SK-N-SH (cell line): Measurements from ENCODE around the gene XKR8. TPM values are rescaled to one million over a fixed set of nuclear protein-coding genes. Genes with fewer than 3 reads are reported as not detected.
"Not testable (repeated sequence)": the region's sequence is repeated elsewhere in the genome, so short reads cannot be mapped to it uniquely, and the experiment has no call there.

Experiments used
- CTCF ChIA-PET: fragments of 300-600, 350-600 bp; formaldehyde crosslinking; extraction: SDS; loops from one replicate; lab custom pipeline; 2021; lab: Yijun Ruan, JAX
- POLR2A ChIA-PET: fragments of 350-600 bp; sonication (Branson Sonifier 250); formaldehyde crosslinking; extraction: SDS; loops from one replicate; lab custom pipeline; 2020; ENCODE audit warnings: antibody characterized with exemption, inconsistent platforms; lab: Yijun Ruan, JAX
- DNase-seq: peaks from one replicate; pipeline ENCODE4 v3.0.0; 2012
- H2AFZ ChIP-seq: fragments of 200-600 bp; sonication (generic); 2 replicates; pipeline ENCODE4 v1.8.1; 2016; ENCODE audit warnings: antibody characterized with exemption, mild to moderate bottlenecking, low read depth
- H3F3A ChIP-seq: fragments of 200-600 bp; sonication (generic); replicated peaks from 2 replicates; pipeline ENCODE3; 2016; ENCODE audit warnings: antibody characterized with exemption, mild to moderate bottlenecking; ENCODE audit not compliant: insufficient read depth
- H3K27ac ChIP-seq, 2 experiments: fragments of 200-500 bp in 1 of 2; fragments of 200-600 bp in 1 of 2; sonication (Bioruptor generic) in 1 of 2; sonication (generic), shearing (Covaris generic) in 1 of 2; 2 replicates each; pipeline versions ENCODE4 v1.5.1 to v1.6.1; 2014 to 2016; ENCODE audit warnings: low read depth in 2 of 2, inconsistent platforms in 1 of 2, low read length in 1 of 2, mild to moderate bottlenecking in 1 of 2, mixed read lengths in 1 of 2
- H3K27me3 ChIP-seq: fragments of 200-600 bp; sonication (generic), shearing (Covaris generic); 2 replicates; pipeline ENCODE4 v1.6.1; 2016; ENCODE audit warnings: mixed run types; ENCODE audit not compliant: insufficient read depth
- H3K36me3 ChIP-seq, 2 experiments: fragments of 200-500 bp in 1 of 2; fragments of 200-600 bp in 1 of 2; sonication (Bioruptor generic) in 1 of 2; sonication (generic) in 1 of 2; replicated peaks in 1 of 2; 2 replicates each; pipeline versions ENCODE3 to v1.5.1; 2014 to 2016; ENCODE audit warnings: low read length in 1 of 2, mild to moderate bottlenecking in 1 of 2; ENCODE audit not compliant: insufficient read depth in 2 of 2, control insufficient read depth in 1 of 2
- H3K4me1 ChIP-seq, 2 experiments: fragments of 200-500 bp in 1 of 2; fragments of 200-600 bp in 1 of 2; sonication (Bioruptor generic) in 1 of 2; sonication (generic), shearing (Covaris generic) in 1 of 2; 2 replicates each; pipeline versions ENCODE4 v1.5.1 to v1.6.1; 2014 to 2016; ENCODE audit warnings: low read depth in 1 of 2, low read length in 1 of 2, mixed run types in 1 of 2; ENCODE audit not compliant: insufficient read depth in 2 of 2, control insufficient read depth in 1 of 2
- H3K4me2 ChIP-seq: fragments of 200-600 bp; sonication (generic), shearing (Covaris generic); 2 replicates; pipeline ENCODE4 v1.6.1; 2017; ENCODE audit warnings: mixed run types
- H3K4me3 ChIP-seq, 2 experiments: fragments of 200-500 bp in 1 of 2; fragments of 200-600 bp in 1 of 2; sonication (Bioruptor generic) in 1 of 2; sonication (generic), shearing (Covaris generic) in 1 of 2; 2 replicates each; pipeline versions ENCODE4 v1.5.1 to v1.8.1; 2014 to 2016; ENCODE audit warnings: low read depth in 2 of 2, inconsistent platforms in 1 of 2, low read length in 1 of 2, mild to moderate bottlenecking in 1 of 2, mixed read lengths in 1 of 2, moderate library complexity in 1 of 2
- H3K79me2 ChIP-seq: fragments of 200-600 bp; sonication (generic); 2 replicates; pipeline ENCODE4 v1.8.1; 2017; ENCODE audit warnings: mild to moderate bottlenecking; ENCODE audit not compliant: insufficient read depth
- H3K9ac ChIP-seq: fragments of 200-600 bp; sonication (generic); 2 replicates; pipeline ENCODE4 v1.6.1; 2017; ENCODE audit warnings: mixed run types
- H3K9me2 ChIP-seq: fragments of 200-600 bp; sonication (generic); 2 replicates; pipeline ENCODE4 v1.6.1; 2017; ENCODE audit warnings: mixed run types
- H3K9me3 ChIP-seq: fragments of 200-600 bp; sonication (generic); 2 replicates; pipeline ENCODE4 v1.6.1; 2017; ENCODE audit warnings: mixed run types, mild to moderate bottlenecking, moderate library complexity
- H4K20me1 ChIP-seq: fragments of 200-600 bp; sonication (generic); 2 replicates; pipeline ENCODE4 v1.6.1; 2017; ENCODE audit warnings: mild to moderate bottlenecking, mixed run types; ENCODE audit not compliant: insufficient read depth
- CHD2 ChIP-seq: fragments of 150-350 bp; IDR thresholded peaks from 2 replicates; pipeline ENCODE4 v1.6.1; 2018; ENCODE audit warnings: low read length; ENCODE audit not compliant: partially characterized antibody
- EP300 ChIP-seq, 2 experiments: IDR thresholded peaks; 2 replicates each; pipeline versions ENCODE4 v1.4.0 to v1.6.1; 2012; ENCODE audit warnings: borderline replicate concordance in 1 of 2, low read depth in 1 of 2, low read length in 1 of 2
- FOXJ3 ChIP-seq: sonication (generic); formaldehyde crosslinking; IDR thresholded peaks from 2 replicates; pipeline ENCODE4 v1.5.1; 2020; ENCODE audit warnings: mild to moderate bottlenecking, missing genetic modification reagents
- FOXM1 ChIP-seq: IDR thresholded peaks from 2 replicates; pipeline ENCODE4 v1.4.0; 2012; ENCODE audit warnings: low read depth, mild to moderate bottlenecking
- MAX ChIP-seq: IDR thresholded peaks from 2 replicates; pipeline ENCODE4 v1.4.0; 2012; ENCODE audit warnings: low read depth
- MXI1 ChIP-seq: IDR thresholded peaks from 2 replicates; pipeline ENCODE4 v1.6.1; 2012; ENCODE audit warnings: mild to moderate bottlenecking, low read depth, low read length, improper control_type of control experiment
- POLR2AphosphoS5 ChIP-seq: IDR thresholded peaks from 2 replicates; pipeline ENCODE4 v1.6.1; 2012; ENCODE audit warnings: low read depth, low read length
- RCOR1 ChIP-seq: fragments of 150-350 bp; IDR thresholded peaks from 2 replicates; pipeline ENCODE4 v1.6.1; 2017; ENCODE audit warnings: antibody characterized with exemption, low read length
- RFX5 ChIP-seq: IDR thresholded peaks from 2 replicates; pipeline ENCODE4 v1.6.1; 2012; ENCODE audit warnings: mild to moderate bottlenecking, improper control_type of control experiment, low read length
- RXRA ChIP-seq: IDR thresholded peaks from 2 replicates; pipeline ENCODE4 v1.4.0; 2012; ENCODE audit warnings: low read depth, mild to moderate bottlenecking, borderline replicate concordance
- SIN3A ChIP-seq: IDR thresholded peaks from 2 replicates; pipeline ENCODE4 v1.6.1; 2012; ENCODE audit warnings: low read depth, mild to moderate bottlenecking, low read length, moderate library complexity, borderline replicate concordance
- TCF12 ChIP-seq: IDR thresholded peaks from 2 replicates; pipeline ENCODE4 v1.4.0; 2012
- YY1 ChIP-seq: IDR thresholded peaks from 2 replicates; pipeline ENCODE4 v1.4.0; 2012; ENCODE audit warnings: low read depth, mild to moderate bottlenecking
- ZBTB33 ChIP-seq: IDR thresholded peaks from 2 replicates; pipeline ENCODE4 v1.4.0; 2012; ENCODE audit warnings: low read depth, borderline replicate concordance
- WGBS: methylation state at CpG from one replicate; pipeline ENCODE4 v1.1.6; 2017; ENCODE audit warnings: low lambda C conversion rate; 5-methylcytosine and 5-hydroxymethylcytosine counted together
- polyA plus RNA-seq, 3 experiments: library from polyadenylated mRNA; depleted of rRNA; stranded (reverse); fragments of >200 nt; gene quantifications; 2 replicates each; pipeline ENCODE4 v1.2.3, GENCODE V29; 2012
- TF ChIP-seq, protein P1 (sequence below): IDR thresholded peaks from 2 replicates; pipeline ENCODE4 v1.6.1; 2012; ENCODE audit warnings: mild to moderate bottlenecking, low read depth, low read length, moderate library complexity

The XKR8 gene
- polyA plus RNA-seq, 1 of the 3 experiments (the other 2 are of a cell fraction) = 0.02 TPM

DNA sequence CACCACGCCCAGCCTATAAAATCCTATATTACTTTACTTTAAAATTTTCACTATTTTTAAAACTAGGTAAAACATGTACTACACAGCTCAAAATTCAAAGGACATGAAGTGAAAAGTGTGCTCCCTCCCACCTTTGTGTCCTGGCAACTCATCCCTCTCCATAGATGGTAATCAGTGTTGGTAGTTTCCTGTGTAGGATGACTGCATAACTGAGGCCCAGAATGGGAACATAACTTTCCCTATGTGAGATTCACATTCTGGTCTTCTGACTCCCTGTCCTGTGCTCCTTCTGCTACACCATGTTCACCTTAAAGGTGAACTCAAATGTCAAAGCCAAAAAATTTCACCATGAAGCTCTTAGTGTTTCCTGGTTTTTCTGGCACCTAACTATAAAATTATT, 39.3 kb downstream of the XKR8 start (continued):
- TF ChIP-seq RXRA = no peak
- no peak for TF ChIP-seq SIN3A

- POLR2A ChIA-PET = no interaction called here
- no peak for TF ChIP-seq MAX
- no peak for TF ChIP-seq MXI1
- TF ChIP-seq, protein P1, sequence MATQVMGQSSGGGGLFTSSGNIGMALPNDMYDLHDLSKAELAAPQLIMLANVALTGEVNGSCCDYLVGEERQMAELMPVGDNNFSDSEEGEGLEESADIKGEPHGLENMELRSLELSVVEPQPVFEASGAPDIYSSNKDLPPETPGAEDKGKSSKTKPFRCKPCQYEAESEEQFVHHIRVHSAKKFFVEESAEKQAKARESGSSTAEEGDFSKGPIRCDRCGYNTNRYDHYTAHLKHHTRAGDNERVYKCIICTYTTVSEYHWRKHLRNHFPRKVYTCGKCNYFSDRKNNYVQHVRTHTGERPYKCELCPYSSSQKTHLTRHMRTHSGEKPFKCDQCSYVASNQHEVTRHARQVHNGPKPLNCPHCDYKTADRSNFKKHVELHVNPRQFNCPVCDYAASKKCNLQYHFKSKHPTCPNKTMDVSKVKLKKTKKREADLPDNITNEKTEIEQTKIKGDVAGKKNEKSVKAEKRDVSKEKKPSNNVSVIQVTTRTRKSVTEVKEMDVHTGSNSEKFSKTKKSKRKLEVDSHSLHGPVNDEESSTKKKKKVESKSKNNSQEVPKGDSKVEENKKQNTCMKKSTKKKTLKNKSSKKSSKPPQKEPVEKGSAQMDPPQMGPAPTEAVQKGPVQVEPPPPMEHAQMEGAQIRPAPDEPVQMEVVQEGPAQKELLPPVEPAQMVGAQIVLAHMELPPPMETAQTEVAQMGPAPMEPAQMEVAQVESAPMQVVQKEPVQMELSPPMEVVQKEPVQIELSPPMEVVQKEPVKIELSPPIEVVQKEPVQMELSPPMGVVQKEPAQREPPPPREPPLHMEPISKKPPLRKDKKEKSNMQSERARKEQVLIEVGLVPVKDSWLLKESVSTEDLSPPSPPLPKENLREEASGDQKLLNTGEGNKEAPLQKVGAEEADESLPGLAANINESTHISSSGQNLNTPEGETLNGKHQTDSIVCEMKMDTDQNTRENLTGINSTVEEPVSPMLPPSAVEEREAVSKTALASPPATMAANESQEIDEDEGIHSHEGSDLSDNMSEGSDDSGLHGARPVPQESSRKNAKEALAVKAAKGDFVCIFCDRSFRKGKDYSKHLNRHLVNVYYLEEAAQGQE = no peak
- no peak for TF ChIP-seq RCOR1
- no peak for TF ChIP-seq ZBTB33
- no peak for TF ChIP-seq FOXJ3 (CRISPR knock-in tag)
- TF ChIP-seq POLR2AphosphoS5 = no peak
- TF ChIP-seq RFX5 = no peak
- no peak for TF ChIP-seq EP300 (IDR thresholded peaks at IDR 0.05; ENCODE audit: borderline replicate concordance in 1 of 2, low read depth in 1 of 2, low read length in 1 of 2)
- no peak for TF ChIP-seq YY1
- TF ChIP-seq TCF12 = no peak
- no peak for TF ChIP-seq CHD2
- no peak for TF ChIP-seq RXRA
- no peak for TF ChIP-seq FOXM1
- CTCF ChIA-PET = no interaction called here
- H3K79me2 ChIP-seq = no peaks in the 10 kb centered on the region; the same call in 1 of the 2 replicates
- no peaks in the 10 kb centered on the region for H3K27me3 ChIP-seq
- H3K9me3 ChIP-seq = no peaks in the 10 kb centered on the region
- H3K4me2 ChIP-seq = no peak overlapping the region
- no peaks in the 10 kb centered on the region for H4K20me1 ChIP-seq
- no peak for DNase-seq
- no peaks in the 10 kb centered on the region for H3K4me1 ChIP-seq
- no peaks in the 10 kb centered on the region for H3F3A ChIP-seq
- no peak overlapping the region for H3K4me3 ChIP-seq
- H2AFZ ChIP-seq = no peak overlapping the region
- WGBS = 95% methylated on average over 10 of the region's 10 CpGs
- no peak overlapping the region for H3K9ac ChIP-seq
- H3K36me3 ChIP-seq = peaks cover 35 to 47% of the 10 kb centered on the region in 2 experiments
- H3K27ac ChIP-seq = no peak overlapping the region
- H3K9me2 ChIP-seq = no peaks in the 10 kb centered on the region
Measured at GRCh38 chr1:28002600-28002999, 42.8 kb downstream of the XKR8 start.

- POLR2A ChIA-PET, H4K20me1 ChIP-seq, CTCF ChIA-PET, DNase-seq, H3K4me1 ChIP-seq, H3K9me3 ChIP-seq, H3K9ac ChIP-seq, H3K27me3 ChIP-seq, H3K9me2 ChIP-seq, H3F3A ChIP-seq, H3K4me3 ChIP-seq, H2AFZ ChIP-seq, H3K79me2 ChIP-seq, H3K27ac ChIP-seq, H3K4me2 ChIP-seq: not testable (repeated sequence)
- H3K36me3 ChIP-seq = peaks cover 30 to 42% of the 10 kb centered on the region in 2 experiments
- WGBS = 97% methylated on average over 8 of the region's 8 CpGs
Measured at GRCh38 chr1:28003117-28003516, 43.3 kb downstream of the XKR8 start.
